Activated CD4-positive, alpha-beta T cell treated with anti-CD3 and anti-CD28 coated beads for 1 hour (primary cell): ENCODE measurements around the gene HIVEP3.

Source experiments
- DNase-seq: peaks from one replicate; pipeline ENCODE4 v3.0.0-alpha.2; 2020

The HIVEP3 gene

GRCh38 chr1:41726292-41726691 is 192.4 kb downstream of the HIVEP3 start:
- DNase-seq = no peak

GRCh38 chr1:41724926-41725325 is 193.8 kb downstream of the HIVEP3 start:
- no peak for DNase-seq

- DNase-seq = no peak
Measured at GRCh38 chr1:41724248-41724647, 194.5 kb downstream of the HIVEP3 start.

GRCh38 chr1:41723786-41724185 is 194.9 kb downstream of the HIVEP3 start:
- no peak for DNase-seq

- no peak for DNase-seq
Measured at GRCh38 chr1:41722184-41722583, 196.5 kb downstream of the HIVEP3 start.

- no peak for DNase-seq
Measured at GRCh38 chr1:41720861-41721410, 197.8 kb downstream of the HIVEP3 start.

DNA sequence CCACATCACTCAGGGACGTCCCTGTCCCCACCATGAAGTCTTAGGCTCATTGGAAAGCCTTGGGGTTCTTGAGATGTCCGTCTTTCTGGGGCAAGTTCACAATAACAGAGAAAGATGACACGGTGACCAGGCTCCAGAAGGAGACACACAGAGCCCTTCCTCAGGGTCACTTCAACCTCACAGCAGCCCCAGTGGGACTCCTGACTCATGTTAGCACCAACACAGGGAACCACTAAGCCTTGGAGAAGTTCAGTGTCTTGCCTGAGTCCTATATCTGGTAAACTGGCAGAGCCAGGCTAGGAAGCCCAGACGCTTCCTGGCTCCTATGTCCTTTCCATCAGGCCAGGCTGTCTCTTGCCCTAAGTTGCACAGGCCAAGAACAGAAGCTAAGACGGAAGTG is 199.1 kb downstream of the HIVEP3 start:
- DNase-seq = no peak

DNA sequence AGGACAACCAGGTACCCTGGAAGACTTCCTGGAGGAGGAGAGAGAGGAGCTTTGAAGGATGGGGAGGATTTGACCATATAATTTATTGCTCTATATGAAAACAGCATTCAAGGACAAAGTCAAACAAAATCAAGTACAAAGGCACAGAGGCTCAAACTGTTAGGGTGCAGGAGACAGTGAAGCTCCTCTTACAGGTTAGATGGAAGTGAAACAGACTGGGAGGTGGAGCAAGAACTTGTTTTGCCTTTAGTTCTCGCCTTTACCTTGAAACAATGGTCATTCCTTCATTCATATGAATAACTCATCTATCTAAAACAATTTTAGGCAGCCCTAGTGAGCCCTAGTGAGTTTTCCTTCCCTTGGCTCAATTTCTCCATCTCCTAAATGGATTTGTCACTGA is 199.6 kb downstream of the HIVEP3 start:
- DNase-seq = no peak

DNA sequence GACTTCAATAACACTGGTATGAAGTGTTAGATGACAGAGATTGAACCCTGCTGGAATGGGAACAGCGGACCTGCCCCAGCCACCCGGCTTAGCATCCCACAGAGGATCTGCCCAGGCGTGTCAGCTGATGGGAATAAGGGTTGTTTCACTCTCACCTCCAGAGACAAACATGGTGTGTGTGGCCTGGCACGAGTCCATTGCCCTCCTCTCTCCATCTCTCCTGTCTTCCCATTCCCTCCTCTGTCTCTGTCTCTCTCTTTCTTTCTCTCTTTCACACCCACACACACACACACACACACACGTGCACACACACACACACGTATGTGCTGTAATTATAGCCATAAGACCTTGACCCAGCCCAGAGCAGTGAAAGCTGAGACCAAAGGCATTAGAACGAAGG is 200.2 kb downstream of the HIVEP3 start:
- no peak for DNase-seq

DNA sequence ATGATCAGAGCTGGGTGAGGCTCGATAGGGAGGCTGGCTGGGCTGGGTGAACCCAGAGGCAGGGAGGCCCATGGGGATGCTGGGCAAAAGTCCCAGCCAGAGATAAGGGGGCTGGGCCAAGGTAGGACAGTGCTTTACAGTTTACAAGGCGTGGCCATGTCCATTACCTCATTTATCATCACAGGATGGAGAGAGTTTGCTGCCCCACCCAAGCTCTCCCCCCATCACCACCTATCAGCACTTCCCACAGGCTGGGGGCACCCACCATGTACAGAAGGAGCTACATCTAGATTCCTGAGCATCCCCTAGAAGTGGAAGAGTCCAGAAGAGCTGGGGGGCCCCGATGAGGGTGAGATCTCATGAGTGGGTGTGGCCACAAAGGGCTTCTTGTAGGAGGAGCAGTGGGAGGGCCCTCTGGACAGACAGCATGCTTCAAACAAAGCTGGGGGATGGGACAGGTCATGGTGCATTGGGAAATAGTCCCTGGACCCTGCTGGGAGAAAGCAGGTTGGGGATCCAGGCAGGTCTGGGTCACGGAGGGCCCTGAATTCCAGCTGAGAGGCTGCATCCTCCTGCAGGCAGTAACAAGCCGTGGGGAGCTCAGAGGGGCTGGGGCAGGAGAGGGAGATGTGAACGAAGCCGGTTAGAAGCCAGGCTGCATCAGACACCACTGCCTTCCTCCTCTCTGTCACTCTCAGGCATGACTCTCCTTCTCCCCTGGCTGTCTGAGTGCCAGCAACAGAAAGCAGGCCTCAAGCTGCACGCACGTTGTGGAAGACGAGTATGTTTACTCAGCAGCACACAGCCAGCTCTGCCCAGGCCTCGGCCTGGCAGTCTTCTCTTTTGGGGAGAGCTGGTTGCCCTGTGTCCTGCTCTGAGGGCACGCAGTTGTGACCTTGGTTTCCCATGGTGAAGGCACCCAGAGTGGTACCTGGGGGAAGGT is 202.3 kb downstream of the HIVEP3 start:
- DNase-seq = no peak

- DNase-seq = no peak
Measured at GRCh38 chr1:41715441-41716095, 203.2 kb downstream of the HIVEP3 start.

- DNase-seq = no peak
Measured at GRCh38 chr1:41714638-41715389, 203.9 kb downstream of the HIVEP3 start.

- DNase-seq = no peak
Measured at GRCh38 chr1:41713557-41714327, 205.0 kb downstream of the HIVEP3 start.

GRCh38 chr1:41713141-41713540 is 205.6 kb downstream of the HIVEP3 start:
- no peak for DNase-seq

DNA sequence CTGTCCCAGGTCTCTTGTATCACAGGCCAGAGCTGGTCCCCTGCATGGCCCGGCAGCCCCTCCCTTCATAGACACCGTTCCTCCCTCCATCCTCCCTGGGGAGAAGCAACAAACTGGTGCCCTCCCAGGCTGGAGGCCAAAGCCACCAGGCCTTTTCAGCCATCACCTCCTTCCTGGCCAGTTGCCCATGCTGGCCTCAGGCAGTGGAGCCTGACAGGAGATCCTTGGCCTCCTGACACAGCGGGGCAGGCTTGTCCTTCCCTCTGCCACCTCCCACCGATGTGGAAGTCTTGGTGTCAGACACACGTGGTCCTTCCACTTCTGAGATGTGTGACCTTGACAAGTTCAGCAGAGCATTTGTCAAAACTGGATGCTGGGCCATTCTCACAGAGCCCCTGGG is 206.0 kb downstream of the HIVEP3 start:
- DNase-seq = no peak

- no peak for DNase-seq
Measured at GRCh38 chr1:41712081-41712480, 206.6 kb downstream of the HIVEP3 start.

GRCh38 chr1:41711581-41711980 is 207.1 kb downstream of the HIVEP3 start:
- no peak for DNase-seq

DNA sequence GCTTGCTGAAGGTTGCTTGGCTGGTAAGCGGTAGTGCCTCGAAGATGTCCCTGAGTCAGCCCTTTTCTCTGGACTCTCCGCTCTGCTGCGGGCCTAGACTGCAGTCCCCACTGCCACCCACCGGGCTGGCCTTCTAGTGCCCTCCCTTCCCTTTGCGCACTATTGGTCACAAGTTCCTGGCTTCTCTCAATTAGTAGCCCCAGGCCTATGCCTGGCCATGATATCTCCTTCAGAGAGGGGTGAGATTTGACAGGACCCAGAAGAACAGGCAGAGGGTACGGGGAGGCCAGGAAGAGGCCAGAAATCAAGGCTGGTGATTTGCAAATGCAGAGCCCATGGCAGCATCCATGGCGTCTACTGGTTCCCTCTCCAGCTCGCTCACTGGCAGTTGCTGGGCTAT is 207.7 kb downstream of the HIVEP3 start:
- DNase-seq = no peak

- no peak for DNase-seq
Measured at GRCh38 chr1:41709873-41710272, 208.8 kb downstream of the HIVEP3 start.

GRCh38 chr1:41709331-41709730 is 209.4 kb downstream of the HIVEP3 start:
- DNase-seq = no peak

- DNase-seq = no peak
Measured at GRCh38 chr1:41708332-41708731, 210.4 kb downstream of the HIVEP3 start.

GRCh38 chr1:41707793-41708192 is 210.9 kb downstream of the HIVEP3 start:
- no peak for DNase-seq
